Stimulated activated CD8-positive, alpha-beta memory T cell treated with anti-CD3 and anti-CD28 coated beads, Interleukin-15, amount 100 ng/mL, for 48 hours (primary cell): Measurements from ENCODE around the gene BCLAF1.

Experiments
- DNase-seq, 2 donors: peaks; one replicate each; pipeline ENCODE4 v3.0.0-alpha.2; 2020; ENCODE audit warnings: low read depth in 2 of 2

The BCLAF1 gene, protein sequence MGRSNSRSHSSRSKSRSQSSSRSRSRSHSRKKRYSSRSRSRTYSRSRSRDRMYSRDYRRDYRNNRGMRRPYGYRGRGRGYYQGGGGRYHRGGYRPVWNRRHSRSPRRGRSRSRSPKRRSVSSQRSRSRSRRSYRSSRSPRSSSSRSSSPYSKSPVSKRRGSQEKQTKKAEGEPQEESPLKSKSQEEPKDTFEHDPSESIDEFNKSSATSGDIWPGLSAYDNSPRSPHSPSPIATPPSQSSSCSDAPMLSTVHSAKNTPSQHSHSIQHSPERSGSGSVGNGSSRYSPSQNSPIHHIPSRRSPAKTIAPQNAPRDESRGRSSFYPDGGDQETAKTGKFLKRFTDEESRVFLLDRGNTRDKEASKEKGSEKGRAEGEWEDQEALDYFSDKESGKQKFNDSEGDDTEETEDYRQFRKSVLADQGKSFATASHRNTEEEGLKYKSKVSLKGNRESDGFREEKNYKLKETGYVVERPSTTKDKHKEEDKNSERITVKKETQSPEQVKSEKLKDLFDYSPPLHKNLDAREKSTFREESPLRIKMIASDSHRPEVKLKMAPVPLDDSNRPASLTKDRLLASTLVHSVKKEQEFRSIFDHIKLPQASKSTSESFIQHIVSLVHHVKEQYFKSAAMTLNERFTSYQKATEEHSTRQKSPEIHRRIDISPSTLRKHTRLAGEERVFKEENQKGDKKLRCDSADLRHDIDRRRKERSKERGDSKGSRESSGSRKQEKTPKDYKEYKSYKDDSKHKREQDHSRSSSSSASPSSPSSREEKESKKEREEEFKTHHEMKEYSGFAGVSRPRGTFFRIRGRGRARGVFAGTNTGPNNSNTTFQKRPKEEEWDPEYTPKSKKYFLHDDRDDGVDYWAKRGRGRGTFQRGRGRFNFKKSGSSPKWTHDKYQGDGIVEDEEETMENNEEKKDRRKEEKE

DNA sequence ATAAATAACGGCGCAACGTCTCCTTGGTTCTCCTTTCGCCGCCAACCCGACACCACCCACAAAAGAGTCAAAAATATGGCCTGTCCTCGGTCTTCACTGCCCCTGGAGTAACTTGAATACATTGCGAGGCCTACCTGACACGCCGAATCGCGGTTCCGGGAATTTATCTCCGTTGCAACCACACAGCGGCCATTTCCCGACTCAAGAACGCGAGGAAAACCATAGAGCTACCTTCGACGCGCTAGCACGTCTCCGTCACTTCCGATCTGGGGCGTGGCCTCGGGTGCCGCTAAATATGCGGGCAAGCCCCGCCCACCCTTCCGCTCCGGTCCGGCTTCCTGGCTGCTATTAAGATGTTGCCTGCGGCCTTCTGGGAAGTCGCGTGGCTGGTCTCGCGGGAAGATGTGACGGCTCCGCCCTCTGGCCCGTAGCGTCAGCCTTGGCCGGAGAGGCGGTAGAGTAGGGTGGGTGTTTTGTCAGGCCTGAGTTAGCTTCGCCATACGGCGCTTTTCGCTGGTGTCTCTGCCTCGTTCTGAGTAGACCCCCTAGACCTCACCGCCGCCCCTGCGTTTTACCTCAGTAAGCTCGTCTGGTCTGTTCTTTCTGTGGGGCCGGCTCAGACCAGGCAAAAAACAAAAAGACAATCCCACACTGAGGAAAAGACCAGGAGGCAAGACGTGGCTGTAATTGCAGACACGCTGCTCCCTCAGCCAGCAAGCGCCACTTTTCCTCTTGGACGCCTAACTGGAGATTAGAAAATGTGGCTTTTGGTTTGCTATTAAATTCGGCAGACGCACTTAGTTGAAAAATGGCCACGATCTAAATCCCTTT is at the start of gene BCLAF1:
TSS of gene BCLAF1 (minus strand) at position 268 of the 831 bp plus-strand sequence. CDS start 9,980 bp downstream, outside the sequence.
- peak; percentile 98 to 99 for DNase-seq

DNA sequence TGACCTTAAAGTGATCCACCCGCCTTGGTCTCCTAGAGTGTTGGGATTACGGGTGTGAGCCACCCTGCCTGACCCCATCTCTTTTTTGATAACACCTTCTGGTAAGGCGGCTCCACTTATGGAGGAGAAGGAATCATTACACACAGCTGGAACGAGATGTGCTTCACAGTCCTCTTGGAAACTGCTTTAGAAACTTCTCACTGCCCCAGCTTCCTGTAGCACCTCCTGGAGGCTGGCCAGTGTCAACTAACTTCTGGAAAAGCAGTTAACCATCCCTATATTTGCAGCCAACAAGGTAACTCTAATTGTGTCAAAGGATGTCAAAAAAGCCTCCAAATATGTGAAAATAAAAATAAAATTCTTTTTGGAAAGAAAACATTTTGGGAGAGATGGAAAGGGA is 48.8 kb upstream of the BCLAF1 start:
- DNase-seq, result no peak

DNA sequence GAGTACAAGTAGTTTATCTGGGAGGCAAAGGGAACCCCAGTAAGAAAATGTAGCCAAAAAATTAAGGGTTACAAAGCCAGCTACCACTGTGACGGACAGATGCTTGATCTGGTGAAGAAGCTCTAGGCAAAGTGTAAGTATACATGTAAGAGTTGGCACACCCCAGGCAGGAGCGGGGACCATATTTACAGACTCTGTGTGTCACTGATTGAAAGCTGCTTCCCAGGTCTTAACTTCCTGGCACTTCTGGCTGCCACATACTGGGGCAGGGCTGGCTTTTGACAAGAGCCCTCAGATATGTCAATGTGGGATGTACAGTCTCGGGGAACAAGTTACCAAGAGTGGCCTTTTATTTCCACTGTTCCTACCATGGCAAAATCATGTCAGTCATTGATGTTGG is 48.0 kb upstream of the BCLAF1 start:
- DNase-seq, result no peak

DNA sequence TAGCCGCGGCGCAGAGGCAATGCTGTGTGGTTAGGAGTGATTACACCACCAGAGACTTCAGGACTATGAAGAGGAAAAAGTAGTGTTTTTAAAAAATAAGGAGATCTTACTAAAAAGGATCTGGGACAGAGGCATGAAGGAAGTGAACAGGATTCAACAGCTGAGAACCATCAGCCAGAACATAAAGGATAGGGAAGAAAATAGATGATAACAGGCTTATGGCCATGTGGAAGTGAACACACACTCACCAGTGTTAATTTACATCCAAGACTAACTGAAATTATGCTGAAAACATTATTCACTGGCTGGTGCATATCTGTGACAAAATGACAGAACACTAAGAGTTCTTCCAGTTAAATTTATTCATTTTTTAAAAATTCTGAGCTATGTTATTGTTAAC is 47.5 kb upstream of the BCLAF1 start:
- no peak for DNase-seq

DNA sequence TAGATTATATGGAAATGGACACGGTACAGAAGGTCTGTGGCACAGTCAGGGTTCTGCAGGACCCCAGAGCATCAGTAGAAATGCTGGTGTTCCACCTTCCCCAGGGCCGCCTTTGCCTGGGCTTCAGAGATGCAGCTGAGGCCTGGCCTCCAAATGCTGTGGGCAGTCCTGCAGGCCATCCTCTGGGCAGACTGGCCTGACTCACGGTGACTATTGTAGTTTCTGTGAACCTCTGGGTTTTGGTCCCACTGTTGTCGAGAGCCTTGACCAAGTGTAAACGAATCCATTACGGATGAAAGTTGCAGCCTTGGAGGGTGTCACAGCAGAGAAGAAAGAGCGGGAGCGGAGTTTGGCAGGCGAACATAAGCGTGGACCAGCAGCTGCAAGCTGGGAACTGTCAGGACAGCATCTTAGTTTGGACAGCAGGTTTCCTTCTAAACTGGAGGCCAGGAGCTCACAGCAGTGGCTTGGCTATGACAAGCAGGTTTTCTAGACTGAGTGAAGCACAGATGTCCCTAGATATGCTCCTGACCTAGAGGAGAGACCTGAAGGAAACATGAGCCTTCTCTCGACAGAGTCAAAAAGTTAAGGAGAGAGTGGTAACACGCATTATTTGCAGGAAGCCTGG is 46.2 kb upstream of the BCLAF1 start:
- no peak for DNase-seq

DNA sequence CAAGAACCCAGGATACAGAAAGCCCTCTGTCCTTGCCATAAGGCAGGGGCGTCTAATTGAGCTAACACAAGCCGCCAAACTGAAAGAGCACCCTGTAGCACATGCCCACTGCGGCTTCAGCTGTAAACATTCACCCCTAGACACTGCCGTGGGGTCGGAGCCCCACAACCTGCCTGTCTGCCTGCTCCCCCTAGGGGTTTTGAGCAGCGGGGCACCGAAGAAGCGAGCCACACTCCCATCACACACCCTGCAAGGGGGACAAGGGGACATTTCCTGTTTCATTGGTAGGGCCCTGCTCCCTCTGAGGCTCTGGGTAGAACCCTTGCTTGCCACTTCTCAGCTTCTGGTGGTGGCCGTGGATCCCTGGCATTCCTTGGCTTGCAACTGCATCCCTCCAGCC is 45.2 kb upstream of the BCLAF1 start:
- no peak for DNase-seq

DNA sequence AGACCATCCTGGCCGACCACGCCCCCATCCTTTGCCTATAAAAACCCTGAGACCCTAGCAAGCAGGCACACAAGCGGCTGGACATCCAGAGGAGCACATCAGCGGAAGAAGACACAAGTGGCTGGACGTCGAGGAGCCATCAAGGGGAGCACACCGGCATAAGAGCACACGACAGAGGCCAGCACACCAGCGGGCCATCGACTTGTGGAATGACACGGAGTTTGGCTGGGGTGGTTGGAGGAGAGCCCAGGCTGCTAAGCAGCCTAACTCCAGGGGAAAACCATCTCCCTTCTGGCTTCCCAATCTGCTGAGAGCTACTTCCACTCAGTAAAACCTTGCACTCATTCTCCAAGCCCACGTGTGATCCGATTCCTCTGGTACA is 44.8 kb upstream of the BCLAF1 start:
- DNase-seq, result no peak

DNA sequence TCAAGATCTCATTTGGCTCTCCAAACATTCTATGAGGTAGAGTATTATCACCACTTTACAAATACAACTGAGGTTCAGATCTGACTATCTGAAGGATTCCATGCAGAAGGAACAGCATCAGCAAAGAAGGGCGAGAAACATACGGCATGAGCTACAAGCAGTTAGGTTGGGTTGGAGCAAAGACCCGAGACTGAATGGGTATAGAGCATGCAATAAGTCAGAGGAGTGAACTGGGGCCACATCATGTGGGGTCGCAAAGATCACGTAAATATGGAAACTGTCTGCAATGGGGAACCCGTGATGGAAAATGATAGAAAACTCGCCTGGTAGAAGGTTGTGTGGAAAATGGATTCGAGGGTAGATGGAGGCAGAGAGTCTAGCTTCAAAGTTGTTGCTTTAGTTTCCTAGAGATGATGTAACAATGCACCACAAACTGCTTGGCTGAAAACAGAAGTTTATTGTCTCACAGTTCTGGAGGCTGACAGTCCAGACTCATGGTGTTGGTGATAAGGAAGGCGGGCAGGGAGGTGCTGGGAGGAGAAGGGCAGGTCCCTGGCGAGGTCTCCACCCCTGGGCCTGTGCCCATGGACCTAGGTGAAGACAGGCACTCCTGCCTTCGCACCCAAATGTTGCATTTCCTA is 44.3 kb upstream of the BCLAF1 start:
- no peak for DNase-seq

DNA sequence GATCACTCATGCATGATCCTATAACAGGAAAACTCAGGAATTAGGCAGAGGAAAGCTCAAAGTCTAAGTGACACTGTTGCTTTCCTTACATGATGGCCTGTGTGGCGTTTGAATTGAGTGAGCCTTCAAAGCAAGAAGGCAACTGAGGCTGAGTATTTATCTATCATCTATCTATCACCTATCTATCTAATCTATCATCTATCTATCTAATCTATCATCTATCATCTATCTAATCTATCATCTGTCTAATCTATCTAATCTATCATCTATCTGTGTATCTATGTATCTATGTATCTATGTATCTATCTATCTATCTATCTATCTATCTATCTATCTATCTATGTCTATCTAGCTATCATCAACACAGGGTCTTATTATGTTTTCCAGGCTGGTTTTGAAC is 41.8 kb upstream of the BCLAF1 start:
- no peak for DNase-seq

DNA sequence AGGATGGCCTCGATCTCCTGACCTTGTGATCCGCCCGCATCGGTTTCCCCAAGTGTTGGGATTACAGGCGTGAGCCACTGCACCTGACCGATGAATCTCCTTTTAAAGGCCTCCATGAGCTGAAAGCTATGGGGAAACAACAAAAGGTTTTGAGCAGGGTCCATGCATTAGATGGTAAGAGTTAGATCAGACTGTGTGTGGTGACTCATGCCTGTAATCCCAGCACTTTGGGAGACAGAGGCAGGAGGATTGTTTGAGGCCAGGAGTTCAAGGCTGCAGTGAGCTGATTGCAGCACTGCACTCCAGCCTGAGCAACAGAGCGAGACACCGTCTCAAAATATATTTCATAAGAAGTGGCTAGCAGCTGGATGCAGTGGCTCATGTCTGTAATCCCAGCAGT is 41.0 kb upstream of the BCLAF1 start:
- DNase-seq, result no peak

DNA sequence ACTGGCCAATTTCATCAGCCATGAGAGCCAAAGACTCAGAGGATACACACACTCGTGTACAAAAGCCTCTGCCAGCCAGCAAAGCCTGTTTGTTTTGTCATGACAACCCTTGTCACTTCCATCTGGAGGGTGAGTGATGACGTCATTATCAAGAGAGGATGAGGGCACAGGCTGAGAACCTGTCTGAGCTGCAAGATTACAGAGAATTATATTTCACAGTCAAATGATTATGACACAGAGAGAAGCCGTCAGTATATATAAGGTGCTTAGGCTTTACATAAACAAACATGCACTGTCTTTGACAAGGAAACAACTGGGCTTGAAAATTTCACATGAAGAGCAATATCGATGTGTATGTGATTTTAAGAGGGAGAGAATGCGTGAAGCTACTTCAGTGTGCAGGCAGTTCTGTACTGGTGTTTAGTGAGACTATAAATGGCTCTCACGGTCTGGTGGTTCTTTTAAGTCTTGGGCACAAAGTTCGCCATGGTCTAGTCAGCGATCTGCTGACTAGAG is 36.5 kb upstream of the BCLAF1 start:
- no peak for DNase-seq

DNA sequence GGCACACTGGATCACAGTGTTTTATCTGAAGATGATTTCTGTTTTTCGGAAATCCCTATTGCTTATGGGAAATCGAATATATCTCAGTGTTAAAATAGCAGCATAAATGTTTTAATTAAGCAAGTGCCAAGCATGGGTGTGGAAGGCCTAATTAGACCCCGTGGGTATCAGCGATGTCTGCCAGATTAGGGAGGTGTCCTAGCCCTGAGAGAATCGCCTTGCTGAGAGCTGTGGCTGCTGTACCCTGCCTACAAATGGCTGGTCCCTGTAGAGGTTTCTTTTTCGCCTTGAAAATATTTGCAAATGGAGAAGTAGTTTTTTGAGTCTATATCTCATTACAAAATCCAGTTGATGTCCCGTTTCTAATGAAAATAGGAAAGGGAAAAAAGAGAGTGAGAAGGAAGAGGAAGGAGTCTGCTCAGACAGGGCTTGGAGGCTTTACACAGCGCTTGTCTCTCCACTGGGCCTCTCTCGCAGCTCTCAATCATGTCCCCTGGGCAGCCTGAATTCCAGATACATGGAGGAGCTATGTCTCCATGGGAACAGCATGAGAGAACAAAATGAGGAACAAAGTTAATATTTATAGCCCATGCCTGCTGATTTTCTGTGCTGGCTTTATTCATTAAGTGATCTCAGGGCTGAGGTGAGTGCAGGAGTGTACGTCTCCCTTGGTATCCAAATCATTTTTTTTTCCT is 35.2 kb upstream of the BCLAF1 start:
- no peak for DNase-seq

DNA sequence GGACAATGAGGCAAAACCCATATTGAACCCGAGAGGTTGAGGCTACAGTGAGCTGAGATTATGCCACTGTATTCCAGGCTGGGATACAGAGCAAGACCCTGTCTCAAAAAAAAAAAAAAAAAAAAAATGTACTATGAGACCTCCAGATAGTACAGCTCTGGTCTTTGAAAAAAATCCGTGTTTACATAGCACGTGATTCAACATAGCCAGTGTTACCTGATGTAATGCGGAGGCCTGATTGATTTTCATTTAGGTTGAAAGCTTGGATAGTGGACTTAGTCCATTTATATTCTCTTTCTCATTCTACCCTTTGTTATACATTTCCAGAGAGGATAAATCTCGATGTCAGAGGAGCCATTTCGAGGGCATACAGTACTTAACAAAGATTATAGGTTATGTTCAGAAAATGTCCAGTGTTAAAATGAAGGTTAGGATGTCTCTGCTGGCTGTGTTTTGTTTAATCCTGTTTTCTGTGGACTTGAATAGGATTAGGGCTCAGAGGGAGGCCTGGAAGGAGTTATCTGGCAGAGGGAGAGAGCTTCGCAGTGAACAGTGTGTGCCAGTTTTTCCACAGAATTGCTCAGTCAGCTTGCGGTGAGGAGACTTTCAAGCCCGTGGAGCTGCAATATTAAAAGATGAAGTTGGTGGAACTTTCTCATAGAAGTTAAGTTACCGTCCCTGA is 33.9 kb upstream of the BCLAF1 start:
- no peak for DNase-seq

DNA sequence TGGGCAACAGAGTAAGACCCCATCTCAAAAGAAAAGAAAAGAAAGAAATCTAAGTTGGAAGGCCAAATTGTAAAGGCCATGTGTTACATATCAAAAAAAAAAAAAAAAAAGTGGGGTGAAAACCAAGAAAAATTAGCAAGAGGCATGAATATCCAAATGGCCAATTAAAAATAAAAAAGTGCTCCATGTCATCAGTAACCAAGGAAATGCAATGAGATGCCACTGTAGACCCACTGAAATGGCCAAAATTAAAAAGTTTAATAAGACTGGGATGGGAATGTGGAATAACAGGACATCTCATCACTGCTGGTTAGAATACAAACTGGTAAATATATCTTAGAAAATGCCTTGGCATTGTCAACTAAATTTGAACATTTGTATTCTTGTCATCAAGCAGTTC is 30.1 kb upstream of the BCLAF1 start:
- DNase-seq, result no peak

DNA sequence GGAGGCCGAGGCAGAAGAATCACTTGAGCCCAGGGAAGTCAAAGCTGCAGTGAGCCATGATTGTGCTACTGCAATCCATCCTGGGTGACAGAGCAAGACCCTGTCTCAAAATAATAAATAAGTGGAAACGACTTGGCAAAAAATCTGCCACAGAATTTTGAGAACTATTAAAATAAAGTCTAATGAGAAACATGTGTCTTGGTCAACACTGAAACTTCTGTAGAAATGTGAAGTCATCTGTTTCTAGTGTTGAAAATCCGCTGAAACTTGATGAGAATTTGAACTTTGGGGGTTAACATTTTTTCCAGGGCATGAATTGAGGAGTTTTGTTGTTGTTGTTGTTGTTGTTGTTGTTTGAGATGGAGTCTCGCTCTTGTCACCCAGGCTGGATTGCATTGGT is 29.0 kb upstream of the BCLAF1 start:
- no peak for DNase-seq

DNA sequence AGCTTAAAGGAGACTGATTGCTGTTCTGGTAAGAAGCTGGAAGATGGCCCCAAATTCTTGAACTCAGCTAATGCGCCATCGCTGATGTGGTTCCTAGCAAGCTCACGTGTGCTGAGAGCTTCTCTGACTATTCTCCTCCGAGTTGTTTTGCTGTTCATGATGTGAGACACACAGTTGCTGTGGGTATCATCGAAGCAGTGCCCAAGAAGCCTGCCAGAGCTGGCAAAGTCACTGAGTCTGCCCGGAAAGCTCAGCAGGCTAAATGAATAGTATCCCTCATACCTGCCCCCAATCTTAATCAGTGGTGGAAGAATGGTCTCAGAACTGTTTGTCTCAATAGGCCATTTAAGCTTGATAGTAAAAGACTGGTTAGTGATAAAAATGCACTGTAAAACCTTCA is 28.3 kb upstream of the BCLAF1 start:
- no peak for DNase-seq

DNA sequence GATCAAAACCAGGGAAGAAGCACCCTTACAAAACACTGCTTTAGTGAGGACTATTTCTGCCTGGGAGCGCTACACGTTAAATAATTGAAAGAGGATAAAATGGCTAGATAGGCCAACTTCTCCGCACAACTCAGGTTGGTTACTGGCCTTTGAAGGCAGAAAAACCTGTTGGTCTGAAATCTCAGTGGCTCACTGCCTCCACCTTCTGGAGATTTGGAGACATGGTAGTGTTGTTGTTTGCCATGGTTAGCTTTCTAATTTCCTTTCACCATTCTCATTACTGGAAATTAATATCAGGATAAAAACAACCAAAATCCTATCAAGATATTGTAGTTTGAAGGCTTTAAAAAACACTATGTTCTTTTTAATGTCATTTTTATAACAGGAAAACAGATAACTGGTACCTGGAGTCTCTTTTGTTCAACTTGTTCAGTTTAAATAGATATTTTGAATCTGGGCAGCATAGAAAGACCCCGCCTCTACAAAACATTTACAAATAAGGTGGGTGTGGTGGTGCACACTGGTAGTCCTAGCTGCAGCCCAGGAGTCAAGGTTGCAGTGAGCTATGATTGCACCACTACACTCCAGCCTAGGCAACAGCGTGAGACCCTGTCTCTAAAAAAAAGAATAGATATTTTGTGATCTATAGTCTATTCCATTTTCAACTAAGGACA is 27.5 kb upstream of the BCLAF1 start:
- DNase-seq, result peak in 1 of 2 donors; percentile 16

DNA sequence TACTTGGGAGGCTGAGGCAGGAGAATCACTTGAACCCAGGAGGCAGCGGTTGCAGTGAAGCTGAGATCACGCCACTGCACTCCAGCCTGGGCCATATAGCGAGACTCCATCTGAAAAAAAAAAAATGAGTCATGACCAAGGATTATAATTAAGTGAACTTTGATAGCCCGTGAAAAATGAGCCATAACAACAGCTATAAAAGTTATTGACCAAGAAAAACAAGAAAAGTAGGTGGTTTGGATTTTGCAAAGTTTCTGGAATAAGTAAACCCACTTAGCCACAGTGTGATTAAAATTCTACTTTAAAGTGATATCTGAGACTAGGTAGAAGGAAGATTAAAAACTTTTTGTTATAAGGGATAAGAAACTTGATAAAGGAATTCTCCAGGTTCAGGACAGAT is 25.9 kb upstream of the BCLAF1 start:
- no peak for DNase-seq

DNA sequence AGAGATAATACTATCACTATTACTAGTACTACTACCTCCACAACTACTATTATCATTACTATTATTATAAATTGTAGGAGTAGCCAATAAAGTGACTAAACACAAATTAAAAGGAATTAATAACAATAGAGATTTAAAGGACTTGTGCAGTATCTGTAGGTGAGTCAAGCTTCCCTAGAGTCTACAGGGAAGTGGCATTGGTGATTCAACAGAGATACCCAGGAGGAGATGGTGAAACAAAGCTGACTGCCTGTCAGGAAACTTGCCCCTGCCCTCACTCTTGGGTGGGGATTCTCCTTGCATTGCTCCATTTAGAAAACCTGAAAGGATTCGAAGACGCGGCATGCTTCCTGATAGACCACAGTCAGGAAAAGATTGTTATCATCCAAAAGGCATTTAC is 23.3 kb upstream of the BCLAF1 start:
- DNase-seq, result no peak
